Measurements from ENCODE around the gene RPS6KA2.

Gene RPS6KA2

GRCh38 chr6:166478782-166479592, 148.1 kb downstream of the RPS6KA2 start:
- DNase-seq: no peak

- no peak for DNase-seq
Observed at GRCh38 chr6:166477647-166478365, 149.2 kb downstream of the RPS6KA2 start.

GRCh38 chr6:166476634-166477215, 150.3 kb downstream of the RPS6KA2 start:
- DNase-seq: no peak

GRCh38 chr6:166476061-166476591, 150.9 kb downstream of the RPS6KA2 start:
- DNase-seq: no peak

- DNase-seq: no peak
Observed at GRCh38 chr6:166474721-166475565, 152.1 kb downstream of the RPS6KA2 start.

- DNase-seq: no peak
Observed at GRCh38 chr6:166473886-166474571, 153.0 kb downstream of the RPS6KA2 start.

GRCh38 chr6:166472636-166473035, 154.4 kb downstream of the RPS6KA2 start:
- no peak for DNase-seq

GRCh38 chr6:166471797-166472260, 155.2 kb downstream of the RPS6KA2 start:
- no peak for DNase-seq

- DNase-seq: no peak
Observed at GRCh38 chr6:166470863-166471410, 156.1 kb downstream of the RPS6KA2 start.

- no peak for DNase-seq
Observed at GRCh38 chr6:166470029-166470862, 156.8 kb downstream of the RPS6KA2 start.

- no peak for DNase-seq
Observed at GRCh38 chr6:166469426-166469961, 157.6 kb downstream of the RPS6KA2 start.

- DNase-seq: no peak
Observed at GRCh38 chr6:166467436-166468000, 159.5 kb downstream of the RPS6KA2 start.

- no peak for DNase-seq
Observed at GRCh38 chr6:166466178-166467122, 160.6 kb downstream of the RPS6KA2 start.

GRCh38 chr6:166465671-166466087, 161.4 kb downstream of the RPS6KA2 start:
- no peak for DNase-seq

GRCh38 chr6:166465003-166465399, 162.1 kb downstream of the RPS6KA2 start:
- no peak for DNase-seq

- DNase-seq: no peak
Observed at GRCh38 chr6:166464068-166465002, 162.7 kb downstream of the RPS6KA2 start.

- DNase-seq: no peak
Observed at GRCh38 chr6:166463359-166464067, 163.5 kb downstream of the RPS6KA2 start.

Data from CD4-positive, alpha-beta T cell treated with Interleukin-1 beta for 1 hour (primary cell).